SK-N-SH treated with all-trans-retinoic acid at 6 μM for 48 hours (cell line): ENCODE results near the gene GGACT.

ENCODE experiments used
- ATAC-seq: fragments of 200-7000 bp; cut with Tn5 transposase; 3 replicates; pipeline ENCODE4 v1.9.1; 2020; ENCODE audit warnings: mild to moderate bottlenecking, moderate library complexity
- ARNTL ChIP-seq: fragments of 450-650 bp; formaldehyde crosslinking; IDR thresholded peaks from 2 replicates; pipeline ENCODE4 v1.5.0; 2020; ENCODE audit warnings: low read depth, mild to moderate bottlenecking, moderate library complexity, borderline replicate concordance
- BACH2 ChIP-seq: fragments of 250-450 bp; sonication (Bioruptor Pico); IDR thresholded peaks from 2 replicates; pipeline ENCODE4 v1.9.0; 2021; ENCODE audit warnings: mild to moderate bottlenecking, borderline replicate concordance
- CREB5 ChIP-seq: fragments of 250-450 bp; sonication (Bioruptor Pico); IDR thresholded peaks from 2 replicates; pipeline ENCODE4 v1.5.1; 2020; ENCODE audit warnings: low read depth, mild to moderate bottlenecking, moderate library complexity
- CSDC2 ChIP-seq: fragments of 250-450 bp; sonication (Bioruptor Pico); IDR thresholded peaks from 2 replicates; pipeline ENCODE4 v1.5.0; 2020; ENCODE audit warnings: mild to moderate bottlenecking, moderate library complexity
- CSRNP3 ChIP-seq: fragments of 250-450 bp; sonication (Bioruptor Pico); IDR thresholded peaks from 2 replicates; pipeline ENCODE4 v1.5.1; 2021; ENCODE audit warnings: mild to moderate bottlenecking, moderate library complexity
- ESRRG ChIP-seq: fragments of 250-450 bp; sonication (Bioruptor Pico); IDR thresholded peaks from 2 replicates; pipeline ENCODE4 v1.6.1; 2021; ENCODE audit warnings: mild to moderate bottlenecking
- GLIS3 ChIP-seq: fragments of 250-450 bp; sonication (Bioruptor Pico); IDR thresholded peaks from 2 replicates; pipeline ENCODE4 v1.5.0; 2020; ENCODE audit warnings: mild to moderate bottlenecking, moderate library complexity
- ISL1 ChIP-seq: fragments of 250-450 bp; sonication (Bioruptor Pico); IDR thresholded peaks from 2 replicates; pipeline ENCODE4 v2.1.2; 2022; ENCODE audit warnings: mild to moderate bottlenecking, moderate library complexity
- PATZ1 ChIP-seq: fragments of 250-450 bp; sonication (Bioruptor Pico); IDR thresholded peaks from 2 replicates; pipeline ENCODE4 v1.8.0; 2020; ENCODE audit warnings: mild to moderate bottlenecking, moderate library complexity, borderline replicate concordance
- PPARA ChIP-seq: fragments of 250-450 bp; sonication (Bioruptor Pico); IDR thresholded peaks from 2 replicates; pipeline ENCODE4 v1.5.0; 2020; ENCODE audit warnings: mild to moderate bottlenecking, borderline replicate concordance
- RARB ChIP-seq: fragments of 250-450 bp; sonication (Bioruptor Pico); IDR thresholded peaks from 2 replicates; pipeline ENCODE4 v1.8.0; 2021; ENCODE audit warnings: mild to moderate bottlenecking, moderate library complexity
- SNAI2 ChIP-seq: fragments of 250-450 bp; sonication (Bioruptor Pico); IDR thresholded peaks from 2 replicates; pipeline ENCODE4 v1.5.0; 2020; ENCODE audit warnings: mild to moderate bottlenecking, moderate library complexity
- TCF4 ChIP-seq: fragments of 250-450 bp; sonication (Bioruptor Pico); IDR thresholded peaks from 2 replicates; pipeline ENCODE4 v1.8.0; 2021; ENCODE audit warnings: mild to moderate bottlenecking, moderate library complexity, borderline replicate concordance
- TOX ChIP-seq: fragments of 250-450 bp; sonication (Bioruptor Pico); IDR thresholded peaks from 2 replicates; pipeline ENCODE4 v1.8.0; 2021; ENCODE audit warnings: mild to moderate bottlenecking, moderate library complexity, borderline replicate concordance
- ZC3H10 ChIP-seq: fragments of 250-450 bp; sonication (Bioruptor Pico); IDR thresholded peaks from 2 replicates; pipeline ENCODE4 v1.5.1; 2021; ENCODE audit warnings: mild to moderate bottlenecking, moderate library complexity
- ZFP3 ChIP-seq: fragments of 250-450 bp; sonication (Bioruptor Pico); IDR thresholded peaks from 2 replicates; pipeline ENCODE4 v1.5.0; 2020; ENCODE audit warnings: mild to moderate bottlenecking, moderate library complexity
- ZFP30 ChIP-seq: fragments of 450-650 bp; formaldehyde crosslinking; IDR thresholded peaks from 2 replicates; pipeline ENCODE4 v1.5.0; 2022; ENCODE audit warnings: mild to moderate bottlenecking, moderate library complexity
- ZNF565 ChIP-seq: fragments of 450-650 bp; formaldehyde crosslinking; conservative IDR thresholded peaks from 2 replicates; pipeline ENCODE4 v1.5.0; 2020; ENCODE audit warnings: low read depth, mild to moderate bottlenecking, moderate library complexity
- ZNF70 ChIP-seq: fragments of 450-650 bp; formaldehyde crosslinking; IDR thresholded peaks from 2 replicates; pipeline ENCODE4 v1.5.0; 2020; ENCODE audit warnings: mild to moderate bottlenecking, moderate library complexity
- ZNF8 ChIP-seq: fragments of 450-650 bp; formaldehyde crosslinking; IDR thresholded peaks from 2 replicates; pipeline ENCODE4 v1.5.0; 2020; ENCODE audit warnings: mild to moderate bottlenecking, moderate library complexity
- TF ChIP-seq, protein P1 (sequence below): fragments of 250-450 bp; sonication (Bioruptor Pico); IDR thresholded peaks from 2 replicates; pipeline ENCODE4 v1.8.0; 2021; ENCODE audit warnings: low read depth, mild to moderate bottlenecking, moderate library complexity, borderline replicate concordance

The GGACT gene

DNA sequence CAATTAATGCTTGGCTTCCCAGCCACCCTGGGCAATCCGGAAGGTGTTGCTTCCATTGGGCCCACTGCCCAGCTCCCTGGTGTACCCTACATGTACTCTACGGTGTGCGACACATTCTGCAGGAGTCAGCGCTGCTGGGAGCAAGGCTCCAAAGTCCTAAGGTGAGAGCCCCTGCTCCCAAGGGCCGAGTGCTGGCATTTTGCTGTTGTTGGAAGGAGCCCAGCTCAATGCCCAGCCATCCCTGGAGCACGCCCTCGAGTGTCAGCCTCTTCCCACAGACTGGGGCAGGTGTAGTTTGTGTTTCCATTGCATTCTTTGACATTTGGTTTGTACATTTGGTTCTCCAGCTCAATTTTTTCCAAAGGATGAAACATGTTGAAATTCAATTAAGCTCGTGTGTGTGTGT lies 64.6 kb downstream of the GGACT start:
- ATAC-seq = no peak
- TF ChIP-seq GLIS3 (CRISPR knock-in tag) = no peak
- no peak for TF ChIP-seq ZFP3
- TF ChIP-seq ZC3H10 (CRISPR knock-in tag) = no peak
- no peak for TF ChIP-seq RARB (CRISPR knock-in tag)
- TF ChIP-seq, protein P1, sequence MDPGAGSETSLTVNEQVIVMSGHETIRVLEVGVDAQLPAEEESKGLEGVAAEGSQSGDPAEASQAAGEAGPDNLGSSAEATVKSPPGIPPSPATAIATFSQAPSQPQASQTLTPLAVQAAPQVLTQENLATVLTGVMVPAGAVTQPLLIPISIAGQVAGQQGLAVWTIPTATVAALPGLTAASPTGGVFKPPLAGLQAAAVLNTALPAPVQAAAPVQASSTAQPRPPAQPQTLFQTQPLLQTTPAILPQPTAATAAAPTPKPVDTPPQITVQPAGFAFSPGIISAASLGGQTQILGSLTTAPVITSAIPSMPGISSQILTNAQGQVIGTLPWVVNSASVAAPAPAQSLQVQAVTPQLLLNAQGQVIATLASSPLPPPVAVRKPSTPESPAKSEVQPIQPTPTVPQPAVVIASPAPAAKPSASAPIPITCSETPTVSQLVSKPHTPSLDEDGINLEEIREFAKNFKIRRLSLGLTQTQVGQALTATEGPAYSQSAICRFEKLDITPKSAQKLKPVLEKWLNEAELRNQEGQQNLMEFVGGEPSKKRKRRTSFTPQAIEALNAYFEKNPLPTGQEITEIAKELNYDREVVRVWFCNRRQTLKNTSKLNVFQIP (CRISPR knock-in tag) = no peak
- TF ChIP-seq ZFP30 (CRISPR knock-in tag) = no peak
- TF ChIP-seq BACH2 (CRISPR knock-in tag) = no peak
- TF ChIP-seq TCF4 (CRISPR knock-in tag) = no peak
- TF ChIP-seq TOX (CRISPR knock-in tag) = no peak
- TF ChIP-seq ZNF70 (CRISPR knock-in tag) = no peak
- TF ChIP-seq ZNF8 (CRISPR knock-in tag) = no peak
- no peak for TF ChIP-seq CSRNP3 (CRISPR knock-in tag)

GRCh38 chr13:100523411-100523810 lies 65.2 kb downstream of the GGACT start:
- no peak for ATAC-seq
- no peak for TF ChIP-seq CSRNP3 (CRISPR knock-in tag)
- no peak for TF ChIP-seq TOX (CRISPR knock-in tag)
- no peak for TF ChIP-seq PATZ1 (CRISPR knock-in tag)
- TF ChIP-seq GLIS3 (CRISPR knock-in tag) = no peak
- no peak for TF ChIP-seq ISL1 (CRISPR knock-in tag)
- no peak for TF ChIP-seq ZFP3
- TF ChIP-seq SNAI2 = no peak

- ATAC-seq = no peak
- no peak for TF ChIP-seq ZNF8 (CRISPR knock-in tag)
- TF ChIP-seq SNAI2 = no peak
- TF ChIP-seq CREB5 (CRISPR knock-in tag) = no peak
- TF ChIP-seq ARNTL (CRISPR knock-in tag) = no peak
- TF ChIP-seq ZNF70 (CRISPR knock-in tag) = no peak
- no peak for TF ChIP-seq ZNF565 (CRISPR knock-in tag)
- TF ChIP-seq TOX (CRISPR knock-in tag) = no peak
- no peak for TF ChIP-seq CSDC2 (CRISPR knock-in tag)
- TF ChIP-seq TCF4 (CRISPR knock-in tag) = no peak
- no peak for TF ChIP-seq GLIS3 (CRISPR knock-in tag)
- TF ChIP-seq PPARA = no peak
- TF ChIP-seq, protein P1 (CRISPR knock-in tag) = no peak
- TF ChIP-seq ESRRG (CRISPR knock-in tag) = no peak
- TF ChIP-seq PATZ1 (CRISPR knock-in tag) = no peak
- TF ChIP-seq RARB (CRISPR knock-in tag) = no peak
Measured at GRCh38 chr13:100522618-100523309, 65.8 kb downstream of the GGACT start.
